Measurements from ENCODE around the gene ESPNL.

- TF ChIP-seq, protein P1, sequence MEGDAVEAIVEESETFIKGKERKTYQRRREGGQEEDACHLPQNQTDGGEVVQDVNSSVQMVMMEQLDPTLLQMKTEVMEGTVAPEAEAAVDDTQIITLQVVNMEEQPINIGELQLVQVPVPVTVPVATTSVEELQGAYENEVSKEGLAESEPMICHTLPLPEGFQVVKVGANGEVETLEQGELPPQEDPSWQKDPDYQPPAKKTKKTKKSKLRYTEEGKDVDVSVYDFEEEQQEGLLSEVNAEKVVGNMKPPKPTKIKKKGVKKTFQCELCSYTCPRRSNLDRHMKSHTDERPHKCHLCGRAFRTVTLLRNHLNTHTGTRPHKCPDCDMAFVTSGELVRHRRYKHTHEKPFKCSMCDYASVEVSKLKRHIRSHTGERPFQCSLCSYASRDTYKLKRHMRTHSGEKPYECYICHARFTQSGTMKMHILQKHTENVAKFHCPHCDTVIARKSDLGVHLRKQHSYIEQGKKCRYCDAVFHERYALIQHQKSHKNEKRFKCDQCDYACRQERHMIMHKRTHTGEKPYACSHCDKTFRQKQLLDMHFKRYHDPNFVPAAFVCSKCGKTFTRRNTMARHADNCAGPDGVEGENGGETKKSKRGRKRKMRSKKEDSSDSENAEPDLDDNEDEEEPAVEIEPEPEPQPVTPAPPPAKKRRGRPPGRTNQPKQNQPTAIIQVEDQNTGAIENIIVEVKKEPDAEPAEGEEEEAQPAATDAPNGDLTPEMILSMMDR (IDR thresholded peaks at IDR 0.05) = no peak
- TF ChIP-seq POLR2A (IDR thresholded peaks at IDR 0.05; ENCODE audit: low read depth) (peak; percentile 62), EP300 (IDR thresholded peaks at IDR 0.05) (no peak), POLR2AphosphoS5 (IDR thresholded peaks at IDR 0.05) (peak; percentile 36 to 41)
Measured at GRCh38 chr2:238138331-238139195, 38.4 kb downstream of the ESPNL start, which contains the start of gene KLHL30.

Data from esophagus muscularis mucosa (tissue), 4 donors.